SK-N-SH (cell line): ENCODE results near the gene DAB1. TPM values are rescaled to one million over a fixed set of nuclear protein-coding genes. Genes with fewer than 3 reads are reported as not detected.

Source experiments
- CTCF ChIA-PET: fragments of 300-600, 350-600 bp; formaldehyde crosslinking; extraction: SDS; loops from one replicate; lab custom pipeline; 2021; lab: Yijun Ruan, JAX
- POLR2A ChIA-PET: fragments of 350-600 bp; sonication (Branson Sonifier 250); formaldehyde crosslinking; extraction: SDS; loops from one replicate; lab custom pipeline; 2020; ENCODE audit warnings: antibody characterized with exemption, inconsistent platforms; lab: Yijun Ruan, JAX
- DNase-seq: peaks from one replicate; pipeline ENCODE4 v3.0.0; 2012
- H2AFZ ChIP-seq: fragments of 200-600 bp; sonication (generic); 2 replicates; pipeline ENCODE4 v1.8.1; 2016; ENCODE audit warnings: antibody characterized with exemption, mild to moderate bottlenecking, low read depth
- H3F3A ChIP-seq: fragments of 200-600 bp; sonication (generic); replicated peaks from 2 replicates; pipeline ENCODE3; 2016; ENCODE audit warnings: antibody characterized with exemption, mild to moderate bottlenecking; ENCODE audit not compliant: insufficient read depth
- H3K27ac ChIP-seq, 2 experiments: fragments of 200-500 bp in 1 of 2; fragments of 200-600 bp in 1 of 2; sonication (Bioruptor generic) in 1 of 2; sonication (generic), shearing (Covaris generic) in 1 of 2; 2 replicates each; pipeline versions ENCODE4 v1.5.1 to v1.6.1; 2014 to 2016; ENCODE audit warnings: low read depth in 2 of 2, inconsistent platforms in 1 of 2, low read length in 1 of 2, mild to moderate bottlenecking in 1 of 2, mixed read lengths in 1 of 2
- H3K27me3 ChIP-seq: fragments of 200-600 bp; sonication (generic), shearing (Covaris generic); 2 replicates; pipeline ENCODE4 v1.6.1; 2016; ENCODE audit warnings: mixed run types; ENCODE audit not compliant: insufficient read depth
- H3K36me3 ChIP-seq, 2 experiments: fragments of 200-500 bp in 1 of 2; fragments of 200-600 bp in 1 of 2; sonication (Bioruptor generic) in 1 of 2; sonication (generic) in 1 of 2; replicated peaks in 1 of 2; 2 replicates each; pipeline versions ENCODE3 to v1.5.1; 2014 to 2016; ENCODE audit warnings: low read length in 1 of 2, mild to moderate bottlenecking in 1 of 2; ENCODE audit not compliant: insufficient read depth in 2 of 2, control insufficient read depth in 1 of 2
- H3K4me1 ChIP-seq, 2 experiments: fragments of 200-500 bp in 1 of 2; fragments of 200-600 bp in 1 of 2; sonication (Bioruptor generic) in 1 of 2; sonication (generic), shearing (Covaris generic) in 1 of 2; 2 replicates each; pipeline versions ENCODE4 v1.5.1 to v1.6.1; 2014 to 2016; ENCODE audit warnings: low read depth in 1 of 2, low read length in 1 of 2, mixed run types in 1 of 2; ENCODE audit not compliant: insufficient read depth in 2 of 2, control insufficient read depth in 1 of 2
- H3K4me2 ChIP-seq: fragments of 200-600 bp; sonication (generic), shearing (Covaris generic); 2 replicates; pipeline ENCODE4 v1.6.1; 2017; ENCODE audit warnings: mixed run types
- H3K4me3 ChIP-seq, 2 experiments: fragments of 200-500 bp in 1 of 2; fragments of 200-600 bp in 1 of 2; sonication (Bioruptor generic) in 1 of 2; sonication (generic), shearing (Covaris generic) in 1 of 2; 2 replicates each; pipeline versions ENCODE4 v1.5.1 to v1.8.1; 2014 to 2016; ENCODE audit warnings: low read depth in 2 of 2, inconsistent platforms in 1 of 2, low read length in 1 of 2, mild to moderate bottlenecking in 1 of 2, mixed read lengths in 1 of 2, moderate library complexity in 1 of 2
- H3K79me2 ChIP-seq: fragments of 200-600 bp; sonication (generic); 2 replicates; pipeline ENCODE4 v1.8.1; 2017; ENCODE audit warnings: mild to moderate bottlenecking; ENCODE audit not compliant: insufficient read depth
- H3K9ac ChIP-seq: fragments of 200-600 bp; sonication (generic); 2 replicates; pipeline ENCODE4 v1.6.1; 2017; ENCODE audit warnings: mixed run types
- H3K9me2 ChIP-seq: fragments of 200-600 bp; sonication (generic); 2 replicates; pipeline ENCODE4 v1.6.1; 2017; ENCODE audit warnings: mixed run types
- H3K9me3 ChIP-seq: fragments of 200-600 bp; sonication (generic); 2 replicates; pipeline ENCODE4 v1.6.1; 2017; ENCODE audit warnings: mixed run types, mild to moderate bottlenecking, moderate library complexity
- H4K20me1 ChIP-seq: fragments of 200-600 bp; sonication (generic); 2 replicates; pipeline ENCODE4 v1.6.1; 2017; ENCODE audit warnings: mild to moderate bottlenecking, mixed run types; ENCODE audit not compliant: insufficient read depth
- CHD2 ChIP-seq: fragments of 150-350 bp; IDR thresholded peaks from 2 replicates; pipeline ENCODE4 v1.6.1; 2018; ENCODE audit warnings: low read length; ENCODE audit not compliant: partially characterized antibody
- EP300 ChIP-seq, 2 experiments: IDR thresholded peaks; 2 replicates each; pipeline versions ENCODE4 v1.4.0 to v1.6.1; 2012; ENCODE audit warnings: borderline replicate concordance in 1 of 2, low read depth in 1 of 2, low read length in 1 of 2
- FOXJ3 ChIP-seq: sonication (generic); formaldehyde crosslinking; IDR thresholded peaks from 2 replicates; pipeline ENCODE4 v1.5.1; 2020; ENCODE audit warnings: mild to moderate bottlenecking, missing genetic modification reagents
- GABPA ChIP-seq: IDR thresholded peaks from 2 replicates; pipeline ENCODE4 v1.4.0; 2012; ENCODE audit warnings: low read depth, mild to moderate bottlenecking
- GATA2 ChIP-seq: sonication (generic); formaldehyde crosslinking; IDR thresholded peaks from 2 replicates; pipeline ENCODE4 v1.5.0; 2020; ENCODE audit warnings: mild to moderate bottlenecking, missing genetic modification reagents
- JUND ChIP-seq: IDR thresholded peaks from 2 replicates; pipeline ENCODE4 v1.4.0; 2012
- NRF1 ChIP-seq: IDR thresholded peaks from 2 replicates; pipeline ENCODE4 v1.6.1; 2012; ENCODE audit warnings: low read depth, mild to moderate bottlenecking, low read length
- POLR2AphosphoS5 ChIP-seq: IDR thresholded peaks from 2 replicates; pipeline ENCODE4 v1.6.1; 2012; ENCODE audit warnings: low read depth, low read length
- RAD21 ChIP-seq: IDR thresholded peaks from 2 replicates; pipeline ENCODE4 v1.6.1; 2012; ENCODE audit warnings: mild to moderate bottlenecking, low read length
- REST ChIP-seq: IDR thresholded peaks from 2 replicates; pipeline ENCODE4 v1.6.1; 2012; ENCODE audit warnings: mild to moderate bottlenecking, low read depth, low read length, moderate library complexity
- SIN3A ChIP-seq: IDR thresholded peaks from 2 replicates; pipeline ENCODE4 v1.6.1; 2012; ENCODE audit warnings: low read depth, mild to moderate bottlenecking, low read length, moderate library complexity, borderline replicate concordance
- SMC3 ChIP-seq: IDR thresholded peaks from 2 replicates; pipeline ENCODE4 v1.6.1; 2012; ENCODE audit warnings: low read depth, low read length, improper control_type of control experiment
- TAF1 ChIP-seq: IDR thresholded peaks from 2 replicates; pipeline ENCODE4 v1.6.1; 2012; ENCODE audit warnings: low read depth, mild to moderate bottlenecking, low read length, moderate library complexity, borderline replicate concordance
- TCF12 ChIP-seq: IDR thresholded peaks from 2 replicates; pipeline ENCODE4 v1.4.0; 2012
- YY1 ChIP-seq: IDR thresholded peaks from 2 replicates; pipeline ENCODE4 v1.4.0; 2012; ENCODE audit warnings: low read depth, mild to moderate bottlenecking
- WGBS: methylation state at CpG from one replicate; pipeline ENCODE4 v1.1.6; 2017; ENCODE audit warnings: low lambda C conversion rate; 5-methylcytosine and 5-hydroxymethylcytosine counted together
- polyA plus RNA-seq, 3 experiments: library from polyadenylated mRNA; depleted of rRNA; stranded (reverse); fragments of >200 nt; gene quantifications; 2 replicates each; pipeline ENCODE4 v1.2.3, GENCODE V29; 2012
- TF ChIP-seq, protein P1 (sequence below): IDR thresholded peaks from 2 replicates; pipeline ENCODE4 v1.4.0; 2012; ENCODE audit warnings: low read depth, borderline replicate concordance
- TF ChIP-seq, protein P2 (sequence below): IDR thresholded peaks from 2 replicates; pipeline ENCODE4; 2012
- TF ChIP-seq, protein P3 (sequence below): fragments of 200-600 bp; sonication (generic); IDR thresholded peaks from 2 replicates; pipeline ENCODE4 v1.6.1; 2017; ENCODE audit warnings: antibody characterized with exemption, mild to moderate bottlenecking, moderate library complexity

Gene DAB1
- polyA plus RNA-seq, 1 of the 3 experiments (the other 2 are of a cell fraction), result 2.9 TPM

- no peaks in the 10 kb centered on the region for H3K9me3 ChIP-seq
- DNase-seq, result no peak
- ChIA-PET CTCF (no interaction called here), POLR2A (no interaction called here)
- H3K79me2 ChIP-seq, result no peaks in the 10 kb centered on the region
- no peaks in the 10 kb centered on the region for H4K20me1 ChIP-seq
- 87% methylated on average over 2 of the region's 2 CpGs for WGBS
- no peaks in the 10 kb centered on the region for H3K27me3 ChIP-seq
- no peak overlapping the region for H2AFZ ChIP-seq
- no peaks in the 10 kb centered on the region for H3K36me3 ChIP-seq
- peaks cover 0 to under 1% of the 10 kb centered on the region in 2 experiments; a peak in 1 of 4 replicates for H3K4me1 ChIP-seq
- H3K27ac ChIP-seq, result no peak overlapping the region
- no peak overlapping the region for H3K9ac ChIP-seq
- peaks cover 13% of the 10 kb centered on the region for H3F3A ChIP-seq
- H3K4me3 ChIP-seq, result no peak overlapping the region
- no peak overlapping the region for H3K4me2 ChIP-seq
- TF ChIP-seq RAD21 (no peak), SIN3A (no peak), YY1 (no peak), TCF12 (no peak), TAF1 (no peak), EP300 (IDR thresholded peaks at IDR 0.05; ENCODE audit: borderline replicate concordance in 1 of 2, low read depth in 1 of 2, low read length in 1 of 2) (no peak), GABPA (no peak), POLR2AphosphoS5 (no peak), SMC3 (no peak), GATA2 (CRISPR knock-in tag) (no peak)
- TF ChIP-seq, protein P1, sequence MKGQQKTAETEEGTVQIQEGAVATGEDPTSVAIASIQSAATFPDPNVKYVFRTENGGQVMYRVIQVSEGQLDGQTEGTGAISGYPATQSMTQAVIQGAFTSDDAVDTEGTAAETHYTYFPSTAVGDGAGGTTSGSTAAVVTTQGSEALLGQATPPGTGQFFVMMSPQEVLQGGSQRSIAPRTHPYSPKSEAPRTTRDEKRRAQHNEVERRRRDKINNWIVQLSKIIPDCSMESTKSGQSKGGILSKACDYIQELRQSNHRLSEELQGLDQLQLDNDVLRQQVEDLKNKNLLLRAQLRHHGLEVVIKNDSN, result no peak
- TF ChIP-seq, protein P2, sequence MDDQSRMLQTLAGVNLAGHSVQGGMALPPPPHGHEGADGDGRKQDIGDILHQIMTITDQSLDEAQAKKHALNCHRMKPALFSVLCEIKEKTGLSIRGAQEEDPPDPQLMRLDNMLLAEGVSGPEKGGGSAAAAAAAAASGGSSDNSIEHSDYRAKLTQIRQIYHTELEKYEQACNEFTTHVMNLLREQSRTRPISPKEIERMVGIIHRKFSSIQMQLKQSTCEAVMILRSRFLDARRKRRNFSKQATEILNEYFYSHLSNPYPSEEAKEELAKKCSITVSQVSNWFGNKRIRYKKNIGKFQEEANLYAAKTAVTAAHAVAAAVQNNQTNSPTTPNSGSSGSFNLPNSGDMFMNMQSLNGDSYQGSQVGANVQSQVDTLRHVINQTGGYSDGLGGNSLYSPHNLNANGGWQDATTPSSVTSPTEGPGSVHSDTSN, result no peak
- TF ChIP-seq, protein P3, sequence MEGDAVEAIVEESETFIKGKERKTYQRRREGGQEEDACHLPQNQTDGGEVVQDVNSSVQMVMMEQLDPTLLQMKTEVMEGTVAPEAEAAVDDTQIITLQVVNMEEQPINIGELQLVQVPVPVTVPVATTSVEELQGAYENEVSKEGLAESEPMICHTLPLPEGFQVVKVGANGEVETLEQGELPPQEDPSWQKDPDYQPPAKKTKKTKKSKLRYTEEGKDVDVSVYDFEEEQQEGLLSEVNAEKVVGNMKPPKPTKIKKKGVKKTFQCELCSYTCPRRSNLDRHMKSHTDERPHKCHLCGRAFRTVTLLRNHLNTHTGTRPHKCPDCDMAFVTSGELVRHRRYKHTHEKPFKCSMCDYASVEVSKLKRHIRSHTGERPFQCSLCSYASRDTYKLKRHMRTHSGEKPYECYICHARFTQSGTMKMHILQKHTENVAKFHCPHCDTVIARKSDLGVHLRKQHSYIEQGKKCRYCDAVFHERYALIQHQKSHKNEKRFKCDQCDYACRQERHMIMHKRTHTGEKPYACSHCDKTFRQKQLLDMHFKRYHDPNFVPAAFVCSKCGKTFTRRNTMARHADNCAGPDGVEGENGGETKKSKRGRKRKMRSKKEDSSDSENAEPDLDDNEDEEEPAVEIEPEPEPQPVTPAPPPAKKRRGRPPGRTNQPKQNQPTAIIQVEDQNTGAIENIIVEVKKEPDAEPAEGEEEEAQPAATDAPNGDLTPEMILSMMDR, result no peak
- no peaks in the 10 kb centered on the region for H3K9me2 ChIP-seq
Observed at GRCh38 chr1:57138432-57139078, 285.3 kb downstream of the DAB1 start.

DNA sequence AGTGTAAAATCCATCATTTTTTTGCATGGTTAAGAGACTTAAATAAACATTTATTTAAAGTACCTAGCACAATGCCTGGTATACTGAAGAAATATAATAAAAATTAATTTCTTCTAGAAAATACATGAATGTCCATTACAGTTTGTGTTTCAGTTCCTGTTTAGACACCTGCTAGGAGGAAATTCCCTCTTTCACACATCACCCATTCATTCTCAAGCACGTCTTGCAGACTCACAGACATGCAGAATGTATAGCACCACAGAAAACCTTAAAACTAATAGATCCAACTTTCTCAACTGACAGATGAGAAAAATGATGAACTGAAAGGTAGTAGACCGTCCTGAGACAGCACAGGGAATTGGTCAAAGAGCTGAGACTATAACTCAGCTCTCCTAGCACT is 285.9 kb downstream of the DAB1 start:
- no peak overlapping the region for H2AFZ ChIP-seq
- no peaks in the 10 kb centered on the region for H3K36me3 ChIP-seq
- no peak overlapping the region for H3K27ac ChIP-seq
- peaks cover 0 to 6% of the 10 kb centered on the region in 2 experiments; a peak in 1 of 4 replicates for H3K4me1 ChIP-seq
- DNase-seq, result no peak
- no peak overlapping the region for H3K4me3 ChIP-seq
- no peak for TF ChIP-seq FOXJ3 (CRISPR knock-in tag)
- TF ChIP-seq SMC3, result no peak
- no peak for TF ChIP-seq NRF1
- no peak for TF ChIP-seq REST
- no peak for TF ChIP-seq TAF1
- no peak for TF ChIP-seq CHD2
- no peak for TF ChIP-seq JUND
- no peaks in the 10 kb centered on the region for H3K27me3 ChIP-seq
- no peaks in the 10 kb centered on the region for H4K20me1 ChIP-seq
- no peak overlapping the region for H3K4me2 ChIP-seq
- 51% methylated on average over 2 of the region's 2 CpGs for whole genome bisulfite sequencing
- no peaks in the 10 kb centered on the region for H3K79me2 ChIP-seq
- CTCF ChIA-PET, result no interaction called here
- POLR2A ChIA-PET, result no interaction called here
- no peaks in the 10 kb centered on the region for H3K9me3 ChIP-seq
- H3K9ac ChIP-seq, result no peak overlapping the region
- no peaks in the 10 kb centered on the region for H3K9me2 ChIP-seq
- peaks cover 9% of the 10 kb centered on the region for H3F3A ChIP-seq
